IPS DF 6.9 (cell line): ENCODE results near the gene TSC22D3.

Source experiments
- DNase-seq: peaks from one replicate; pipeline ENCODE4 v3.0.0-alpha.2; 2013; ENCODE audit warnings: low read depth, low spot score
- H3K27ac ChIP-seq: one replicate; pipeline ENCODE4 v1.5.1; 2013; ENCODE audit warnings: low read length, control low read depth
- H3K27me3 ChIP-seq: 2 replicates; pipeline ENCODE4 v1.6.1; 2013; ENCODE audit warnings: mild to moderate bottlenecking, low read length; ENCODE audit not compliant: control insufficient read depth, insufficient read depth
- H3K36me3 ChIP-seq: 2 replicates; pipeline ENCODE4 v1.6.1; 2013; ENCODE audit warnings: low read length; ENCODE audit not compliant: control insufficient read depth, insufficient read depth
- H3K4me1 ChIP-seq: 2 replicates; pipeline ENCODE4 v1.6.1; 2013; ENCODE audit warnings: low read length; ENCODE audit not compliant: control insufficient read depth, insufficient read depth
- H3K4me3 ChIP-seq: 2 replicates; pipeline ENCODE4 v1.5.1; 2013; ENCODE audit warnings: mild to moderate bottlenecking, low read length
- H3K9me3 ChIP-seq: 2 replicates; pipeline ENCODE4 v1.6.1; 2013; ENCODE audit warnings: low read length, inconsistent platforms; ENCODE audit not compliant: control insufficient read depth, insufficient read depth
- WGBS: extraction: QIAGEN DNeasy Blood & Tissue Kit; methylation state at CpG from one replicate; pipeline ENCODE4 v1.1.7; 2013; ENCODE audit warnings: mixed read lengths, missing lambda C conversion rate; ENCODE audit not compliant: insufficient read length, insufficient coverage; 5-methylcytosine and 5-hydroxymethylcytosine counted together

Gene TSC22D3

DNA sequence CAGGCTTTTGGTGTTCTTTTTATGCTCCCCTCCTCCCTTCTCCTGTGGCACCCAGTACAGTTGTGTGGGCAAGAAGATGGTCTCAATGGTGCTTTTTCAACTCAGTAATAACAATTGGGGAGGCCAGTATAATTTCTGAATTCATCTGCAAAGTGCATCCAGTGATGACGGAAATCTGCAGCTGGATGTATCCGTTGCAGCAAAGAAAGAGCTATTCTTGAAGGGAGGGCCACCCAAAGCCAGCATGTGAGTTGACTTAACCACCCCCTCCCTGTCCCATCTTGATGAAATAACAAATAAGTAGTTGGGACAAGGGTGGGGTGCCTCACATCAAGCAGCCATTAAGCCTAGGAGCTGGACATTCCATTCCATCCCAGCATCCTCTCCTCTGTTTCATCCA is 30.7 kb downstream of the TSC22D3 start:
- Histone ChIP-seq H3K9me3 (no peaks in the 10 kb centered on the region), H3K4me1 (no peaks in the 10 kb centered on the region), H3K4me3 (no peak overlapping the region), H3K27me3 (no peaks in the 10 kb centered on the region), H3K27ac (no peak overlapping the region), H3K36me3 (no peaks in the 10 kb centered on the region)
- no peak for DNase-seq
- WGBS: no CpG with 5 or more reads among the region's 2 CpGs

DNA sequence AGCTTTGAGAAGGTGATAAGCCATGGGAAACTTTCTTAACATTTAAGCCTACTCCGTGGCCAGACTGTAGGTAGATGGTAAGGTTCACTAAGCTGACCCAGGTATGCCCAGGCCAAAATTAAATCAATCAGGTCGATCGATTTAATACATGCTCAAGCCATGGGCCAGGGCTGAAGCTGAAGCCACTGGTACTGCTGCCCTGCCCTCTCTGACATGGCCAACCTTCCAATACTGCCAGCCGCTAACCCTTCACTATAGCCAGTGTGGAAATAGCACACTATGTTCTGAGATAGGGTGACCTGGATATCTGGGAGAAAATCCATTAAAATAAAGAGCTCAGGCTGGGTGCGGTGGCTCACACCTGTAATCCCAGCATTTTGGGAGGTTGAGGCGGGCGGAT is 31.6 kb downstream of the TSC22D3 start:
- Histone ChIP-seq H3K27ac (no peak overlapping the region), H3K27me3 (no peaks in the 10 kb centered on the region), H3K9me3 (no peaks in the 10 kb centered on the region), H3K4me3 (no peak overlapping the region), H3K4me1 (no peaks in the 10 kb centered on the region), H3K36me3 (no peaks in the 10 kb centered on the region)
- DNase-seq: no peak
- WGBS: no CpG with 5 or more reads among the region's 7 CpGs

DNA sequence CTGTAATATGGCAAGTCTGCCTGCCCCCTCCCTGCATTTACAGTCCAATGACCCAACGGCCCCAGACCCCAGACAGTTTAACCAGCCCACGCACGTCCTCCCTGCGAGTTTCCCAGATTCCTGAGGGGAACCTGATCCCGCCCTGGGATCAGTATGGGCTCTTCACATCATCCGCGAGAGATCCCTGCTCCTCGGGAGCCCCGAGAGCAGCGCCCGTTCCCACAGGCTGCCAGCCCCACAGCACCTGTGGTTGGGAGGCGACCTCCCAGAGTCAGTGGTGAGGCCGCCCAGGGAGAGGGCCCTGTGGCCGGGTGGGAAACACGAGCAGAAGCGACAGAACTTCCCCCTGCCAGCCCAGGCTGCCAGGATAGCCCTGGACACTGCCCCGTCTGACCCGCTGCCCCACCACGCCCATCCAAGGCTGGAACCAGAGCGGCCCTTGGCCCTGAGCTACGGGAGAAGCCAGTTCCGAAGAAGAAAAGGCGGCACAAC is 32.8 kb downstream of the TSC22D3 start:
- no CpG with 5 or more reads among the region's 23 CpGs for WGBS
- Histone ChIP-seq H3K27ac (no peak overlapping the region), H3K4me1 (no peaks in the 10 kb centered on the region), H3K36me3 (no peaks in the 10 kb centered on the region), H3K4me3 (no peak overlapping the region), H3K9me3 (no peaks in the 10 kb centered on the region), H3K27me3 (no peaks in the 10 kb centered on the region)
- no peak for DNase-seq

DNA sequence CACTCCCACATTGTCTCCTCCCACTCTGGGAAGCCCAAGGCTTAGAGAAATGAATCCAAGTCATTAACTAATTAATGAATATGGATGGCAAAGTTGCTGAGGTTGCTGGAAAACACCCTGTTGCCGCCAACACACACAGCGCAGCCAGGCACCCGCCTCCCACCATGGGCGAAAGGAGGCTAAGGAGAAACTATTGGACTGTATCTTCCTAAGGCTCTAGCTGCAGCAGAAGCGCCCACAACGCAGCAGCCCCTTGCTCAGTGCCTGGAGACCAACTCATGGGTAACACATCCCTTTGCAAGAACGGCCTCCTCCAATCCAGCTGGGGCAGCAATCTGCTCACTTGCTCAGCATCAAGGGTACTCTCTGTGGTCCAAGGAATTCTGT is 34.2 kb downstream of the TSC22D3 start:
- no peaks in the 10 kb centered on the region for H3K27me3 ChIP-seq

DNA sequence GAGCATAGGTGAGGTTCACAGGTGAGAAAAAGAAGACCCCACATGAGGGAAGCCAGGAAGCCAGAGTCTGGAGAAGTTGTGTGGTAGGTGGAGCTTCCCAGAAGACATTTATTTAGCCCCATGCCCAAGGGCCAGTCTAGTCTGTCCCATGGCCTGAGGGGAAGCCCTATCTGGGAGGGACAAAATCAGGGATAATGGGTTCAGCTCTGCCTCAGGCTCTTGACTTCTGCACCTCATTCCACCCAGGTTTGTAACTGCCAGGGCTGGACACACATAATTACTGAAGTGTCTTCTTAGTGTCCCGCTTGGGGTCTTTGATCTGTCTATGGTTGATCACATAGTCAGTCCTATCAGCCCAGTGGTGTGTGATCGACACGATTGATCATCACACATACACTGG is 36.0 kb downstream of the TSC22D3 start:
- WGBS: no CpG with 5 or more reads among the region's 3 CpGs
- H3K27ac ChIP-seq: no peak overlapping the region
- peaks cover 4% of the 10 kb centered on the region; the same call in 1 of the 2 replicates for H3K4me1 ChIP-seq
- no peaks in the 10 kb centered on the region for H3K27me3 ChIP-seq
- no peak overlapping the region for H3K4me3 ChIP-seq
- H3K9me3 ChIP-seq: no peaks in the 10 kb centered on the region
- no peaks in the 10 kb centered on the region for H3K36me3 ChIP-seq
- DNase-seq: no peak

More for the DNA sequence above, 34.2 kb downstream of the TSC22D3 start:
- H3K4me1 ChIP-seq: peaks cover 4% of the 10 kb centered on the region; the same call in 1 of the 2 replicates
- WGBS: no CpG with 5 or more reads among the region's 7 CpGs
- no peaks in the 10 kb centered on the region for H3K36me3 ChIP-seq
- H3K27ac ChIP-seq: no peak overlapping the region
- no peak overlapping the region for H3K4me3 ChIP-seq
- no peaks in the 10 kb centered on the region for H3K9me3 ChIP-seq
- DNase-seq: no peak

DNA sequence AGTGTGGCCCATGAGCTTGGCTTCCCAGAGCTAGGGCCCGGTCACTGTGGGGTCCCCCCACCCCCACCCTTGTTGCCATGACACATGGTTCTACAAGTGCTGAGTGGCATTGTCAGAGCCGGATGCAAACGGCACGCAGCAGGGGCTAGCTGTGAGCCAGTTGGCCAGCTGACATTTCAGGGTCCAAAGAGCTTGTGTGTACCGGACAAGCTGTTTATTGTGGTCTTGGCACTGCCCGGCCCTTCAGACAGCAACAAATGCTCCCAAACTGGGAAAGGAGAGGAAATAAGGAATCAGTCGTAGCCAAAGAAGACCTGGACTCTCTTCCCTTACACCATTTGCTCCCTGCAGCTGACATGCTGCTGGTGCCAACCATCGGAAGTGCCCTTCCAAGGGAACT is 36.8 kb downstream of the TSC22D3 start:
- H3K27me3 ChIP-seq: no peaks in the 10 kb centered on the region
- no CpG with 5 or more reads among the region's 8 CpGs for WGBS
- H3K4me1 ChIP-seq: peaks cover 4% of the 10 kb centered on the region; the same call in 1 of the 2 replicates
- no peak overlapping the region for H3K4me3 ChIP-seq
- H3K36me3 ChIP-seq: no peaks in the 10 kb centered on the region
- H3K9me3 ChIP-seq: no peaks in the 10 kb centered on the region
- H3K27ac ChIP-seq: no peak overlapping the region
- no peak for DNase-seq

DNA sequence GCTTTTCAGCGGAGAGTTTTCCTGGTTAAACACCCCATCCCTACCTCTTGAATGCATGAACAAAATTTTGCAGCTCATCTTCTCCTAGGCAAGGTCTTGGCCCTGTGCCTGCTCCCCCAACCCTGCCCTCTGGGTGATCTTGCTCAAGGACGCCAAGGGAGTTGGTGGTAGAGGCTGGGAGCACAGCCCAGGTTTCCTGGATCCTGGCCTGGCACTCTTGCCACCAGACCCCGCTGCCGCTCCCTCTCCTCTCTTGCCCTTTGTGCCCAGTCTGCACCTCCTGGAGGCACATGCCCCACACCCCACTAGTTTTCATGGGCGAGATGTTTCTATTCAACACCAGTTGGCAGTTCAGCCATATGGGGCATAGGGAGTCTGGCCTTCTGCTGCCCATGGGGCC is 37.3 kb downstream of the TSC22D3 start:
- no peak overlapping the region for H3K4me3 ChIP-seq
- no peaks in the 10 kb centered on the region for H3K36me3 ChIP-seq
- no peaks in the 10 kb centered on the region for H3K27me3 ChIP-seq
- peaks cover 4% of the 10 kb centered on the region; the same call in 1 of the 2 replicates for H3K4me1 ChIP-seq
- no CpG with 5 or more reads among the region's 5 CpGs for WGBS
- H3K27ac ChIP-seq: no peak overlapping the region
- H3K9me3 ChIP-seq: no peaks in the 10 kb centered on the region
- DNase-seq: no peak

DNA sequence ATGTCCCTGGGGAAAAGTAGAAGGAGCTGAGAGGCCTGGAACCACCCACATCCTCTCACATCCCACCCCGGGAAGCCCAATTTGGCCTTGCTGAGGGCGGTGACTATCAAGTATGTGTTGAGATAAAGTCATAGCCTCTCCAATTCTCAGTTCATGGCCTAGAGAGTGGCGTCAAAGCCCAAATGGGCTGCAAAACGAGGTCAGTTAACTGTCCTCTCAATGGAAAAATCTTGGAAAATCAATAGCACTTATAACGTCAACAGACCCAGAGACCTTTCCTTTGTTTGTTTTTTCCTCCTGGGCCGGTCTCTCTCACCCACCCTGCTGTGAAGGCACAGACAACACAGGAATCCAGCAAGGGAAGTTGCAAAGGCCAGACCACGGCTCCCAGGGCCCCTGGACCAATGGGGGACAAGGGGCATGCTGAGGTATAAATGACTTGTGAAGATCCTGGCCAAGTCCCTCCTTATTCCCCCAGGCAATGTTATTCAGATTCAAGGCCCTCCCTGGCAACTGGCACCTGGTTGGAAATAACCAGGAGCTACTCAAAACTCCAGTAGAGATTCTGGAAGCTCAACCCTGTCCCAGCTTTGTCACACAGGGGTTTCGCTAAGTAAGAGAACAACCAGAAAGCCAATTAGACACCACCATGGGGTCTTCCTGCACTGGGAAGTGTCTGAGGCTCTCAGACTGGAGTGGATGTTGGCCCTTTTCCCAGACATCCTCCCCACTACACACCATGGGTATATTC is 38.6 kb downstream of the TSC22D3 start:
- no peaks in the 10 kb centered on the region for H3K36me3 ChIP-seq

DNA sequence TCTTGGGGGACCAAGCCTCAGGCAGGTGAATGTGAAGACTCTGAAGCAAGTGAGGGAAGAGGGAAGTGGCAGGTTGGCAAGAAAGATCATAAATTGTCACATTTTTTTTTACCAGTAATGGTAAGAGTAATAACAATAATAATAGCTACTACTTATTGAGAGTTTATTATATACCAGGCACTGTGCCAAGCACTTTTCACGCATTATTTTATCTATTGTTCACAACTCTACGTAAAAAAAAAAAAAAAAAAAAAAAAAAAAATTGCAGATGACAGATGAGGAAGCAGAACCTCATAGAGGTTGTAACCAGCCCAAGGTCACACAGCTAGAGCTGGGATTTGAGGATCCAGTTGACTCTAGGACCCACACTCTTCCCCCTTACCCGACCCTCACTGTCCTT is 40.9 kb downstream of the TSC22D3 start:
- no peak overlapping the region for H3K4me3 ChIP-seq
- no peaks in the 10 kb centered on the region for H3K36me3 ChIP-seq
- DNase-seq: no peak
- no peak overlapping the region for H3K27ac ChIP-seq
- H3K4me1 ChIP-seq: peaks cover 8% of the 10 kb centered on the region
- WGBS: no CpG with 5 or more reads among the region's 3 CpGs
- no peaks in the 10 kb centered on the region for H3K9me3 ChIP-seq
- no peaks in the 10 kb centered on the region for H3K27me3 ChIP-seq

More for the DNA sequence above, 38.6 kb downstream of the TSC22D3 start:
- H3K4me3 ChIP-seq: no peak overlapping the region
- peaks cover 4% of the 10 kb centered on the region; the same call in 1 of the 2 replicates for H3K4me1 ChIP-seq
- DNase-seq: no peak
- no CpG with 5 or more reads among the region's 8 CpGs for WGBS
- H3K27me3 ChIP-seq: no peaks in the 10 kb centered on the region
- H3K9me3 ChIP-seq: no peaks in the 10 kb centered on the region
- no peak overlapping the region for H3K27ac ChIP-seq

DNA sequence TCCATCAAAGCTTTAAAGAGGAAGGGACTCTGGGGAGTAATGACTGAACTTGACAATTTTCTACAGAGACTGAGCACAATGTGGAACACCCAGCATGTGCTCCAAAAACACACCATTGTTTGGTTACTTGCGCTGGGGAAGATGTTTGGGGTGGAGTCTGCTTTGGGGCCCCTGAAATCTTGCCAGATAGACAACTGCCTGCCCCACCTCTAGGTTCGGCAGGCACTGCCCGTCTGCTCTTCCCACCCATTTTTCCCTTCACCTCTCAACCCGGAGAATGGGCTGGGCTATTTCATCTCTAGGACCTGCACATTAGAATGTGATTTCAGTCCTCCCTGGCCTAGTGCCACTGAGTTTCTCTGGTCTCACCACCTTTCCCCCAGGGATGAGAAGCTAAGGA is 41.9 kb downstream of the TSC22D3 start:
- H3K4me1 ChIP-seq: peaks cover 8% of the 10 kb centered on the region
- no CpG with 5 or more reads among the region's 4 CpGs for WGBS

More for the DNA sequence above, 41.9 kb downstream of the TSC22D3 start:
- no peaks in the 10 kb centered on the region for H3K36me3 ChIP-seq
- H3K27ac ChIP-seq: no peak overlapping the region
- no peak overlapping the region for H3K4me3 ChIP-seq
- DNase-seq: no peak
- H3K27me3 ChIP-seq: no peaks in the 10 kb centered on the region
- no peaks in the 10 kb centered on the region for H3K9me3 ChIP-seq
